Measurements from ENCODE around the gene RGR. TPM values are rescaled to one million over a fixed set of nuclear protein-coding genes. Genes with fewer than 3 reads are reported as not detected.

Gene RGR
- total RNA-seq, 4 donors from 2014 or later: 0.33 to 2.5 (median 1.4) TPM; not detected in 1

- peaks cover 0 to 8% (median 2%) of the 10 kb centered on the region in 4 donors for H3K4me1 ChIP-seq
- TF ChIP-seq POLR2AphosphoS5 (IDR thresholded peaks at IDR 0.05) (no peak), EP300 (IDR thresholded peaks at IDR 0.05) (no peak), CTCF (IDR thresholded peaks at IDR 0.05) (no peak), POLR2A (IDR thresholded peaks at IDR 0.05; ENCODE audit: low read depth) (no peak)
- no peak overlapping the region for H3K4me3 ChIP-seq
- no peak for DNase-seq (ENCODE audit: extremely low spot score)
- H3K27ac ChIP-seq (replicated peaks in 1 of 4): no peak overlapping the region
- WGBS: 76% methylated on average over 12 of the region's 15 CpGs
- intact Hi-C loops (cut with DNase I): no loop called here
- H3K36me3 ChIP-seq: no peaks in the 10 kb centered on the region
- no peaks in the 10 kb centered on the region for H3K9me3 ChIP-seq
- H3K27me3 ChIP-seq: peaks cover 0 to 48% (median 2%) of the 10 kb centered on the region in 4 donors
Observed at GRCh38 chr10:84257343-84258020, 12.6 kb downstream of the RGR start.

DNA sequence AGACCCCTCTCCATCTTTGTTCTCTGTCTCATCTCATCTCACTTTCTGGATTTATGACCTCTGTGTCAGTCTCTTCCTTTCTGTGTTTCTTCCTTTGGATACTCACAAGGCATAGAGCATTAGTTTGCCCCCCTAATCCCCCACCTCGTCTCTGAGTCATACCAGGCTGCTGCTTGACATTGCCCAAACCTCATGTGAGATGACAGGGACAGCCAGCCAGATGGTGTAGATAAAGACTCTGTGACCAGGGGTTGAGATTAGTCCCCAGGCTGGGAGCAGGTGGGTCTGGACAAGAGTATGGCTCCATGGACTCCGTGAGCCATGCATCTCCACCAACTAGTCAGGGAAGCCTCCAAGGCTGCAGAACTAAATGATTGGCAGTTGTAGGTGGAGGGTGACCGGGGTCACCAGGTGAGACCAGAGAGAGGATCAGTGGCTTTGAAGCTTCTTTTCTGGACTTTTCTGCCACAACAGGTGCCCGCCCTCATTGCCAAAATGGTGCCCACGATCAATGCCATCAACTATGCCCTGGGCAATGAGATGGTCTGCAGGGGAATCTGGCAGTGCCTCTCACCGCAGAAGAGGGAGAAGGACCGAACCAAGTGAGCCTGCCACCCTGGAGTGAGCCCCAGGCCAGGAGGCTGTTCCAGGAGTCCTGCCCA is 13.3 kb downstream of the RGR start:
- whole genome bisulfite sequencing: 80% methylated on average over 7 of the region's 7 CpGs
- DNase-seq (ENCODE audit: extremely low spot score): no peak
- Histone ChIP-seq H3K36me3 (no peaks in the 10 kb centered on the region), H3K4me3 (no peak overlapping the region), H3K27me3 (peaks cover 0 to 48% (median 2%) of the 10 kb centered on the region in 4 donors), H3K9me3 (no peaks in the 10 kb centered on the region), H3K27ac (replicated peaks in 1 of 4) (no peak overlapping the region), H3K4me1 (peaks cover 0 to 8% (median 2%) of the 10 kb centered on the region in 4 donors)
- intact Hi-C loops (cut with DNase I): no loop called here
- TF ChIP-seq POLR2AphosphoS5 (IDR thresholded peaks at IDR 0.05): no peak
- TF ChIP-seq EP300 (IDR thresholded peaks at IDR 0.05): no peak
- no peak for TF ChIP-seq POLR2A (IDR thresholded peaks at IDR 0.05; ENCODE audit: low read depth)
- TF ChIP-seq CTCF (IDR thresholded peaks at IDR 0.05): no peak

- no peak overlapping the region for H3K27ac ChIP-seq (replicated peaks in 1 of 4)
- WGBS: 82% methylated on average over 5 of the region's 7 CpGs
- no peak for DNase-seq (ENCODE audit: extremely low spot score)
- intact Hi-C loops (cut with DNase I): loop anchor here (5.0 kb wide), 1 partner anchor 116 kb away; no protein-coding TSS in a partner anchor
- no peaks in the 10 kb centered on the region for H3K9me3 ChIP-seq
- H3K4me1 ChIP-seq: peaks cover 0 to 12% (median 7%) of the 10 kb centered on the region in 4 donors
- H3K27me3 ChIP-seq: peaks cover 0 to 71% (median 2%) of the 10 kb centered on the region in 4 donors
- H3K4me3 ChIP-seq: no peak overlapping the region
- H3K36me3 ChIP-seq: no peaks in the 10 kb centered on the region
- TF ChIP-seq POLR2A (IDR thresholded peaks at IDR 0.05; ENCODE audit: low read depth) (no peak), CTCF (IDR thresholded peaks at IDR 0.05) (no peak), EP300 (IDR thresholded peaks at IDR 0.05) (no peak), POLR2AphosphoS5 (IDR thresholded peaks at IDR 0.05) (no peak)
Observed at GRCh38 chr10:84261236-84261915, 16.5 kb downstream of the RGR start.

DNA sequence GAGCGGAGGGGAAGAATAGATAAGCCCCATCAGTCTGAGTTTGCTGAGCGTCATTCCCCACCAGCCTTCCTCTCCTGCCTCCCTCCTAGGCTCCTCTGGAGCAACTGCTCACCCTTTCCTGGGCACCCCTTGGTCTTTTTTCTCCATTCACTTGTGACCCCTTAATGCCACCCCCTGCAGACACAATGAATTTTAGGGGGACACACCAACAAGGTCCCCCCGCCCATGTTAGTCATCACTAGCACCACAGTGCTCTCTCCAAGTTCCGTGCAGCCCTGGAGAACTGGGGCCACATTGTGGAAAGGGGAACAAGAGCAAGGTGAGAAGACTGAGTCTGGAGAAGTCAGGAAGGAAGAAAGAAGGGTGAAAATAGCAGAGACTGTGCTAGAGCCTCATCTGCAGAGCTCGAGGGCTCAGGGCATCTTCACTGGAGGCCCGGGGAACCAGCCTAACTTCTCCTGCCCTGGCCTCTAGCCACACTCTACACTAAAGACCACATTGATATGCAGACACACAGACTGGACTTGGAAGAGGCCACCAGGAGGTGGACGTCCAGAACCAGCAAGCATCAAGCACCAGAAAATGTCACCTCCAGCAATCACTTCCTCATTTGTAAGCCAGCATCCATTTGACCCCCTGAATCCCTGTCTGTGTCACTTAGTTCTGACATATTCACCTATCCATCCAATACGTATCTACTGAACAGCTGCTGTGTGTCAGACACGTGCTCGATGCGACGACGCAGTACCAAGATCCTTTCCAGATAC is 17.5 kb downstream of the RGR start:
- Histone ChIP-seq H3K4me3 (no peak overlapping the region), H3K27ac (replicated peaks in 1 of 4) (no peak overlapping the region), H3K36me3 (no peaks in the 10 kb centered on the region), H3K27me3 (peaks cover 0 to 64% (median 2%) of the 10 kb centered on the region in 4 donors), H3K9me3 (no peaks in the 10 kb centered on the region), H3K4me1 (peaks cover 0 to 5% (median 4%) of the 10 kb centered on the region in 4 donors)
- no peak for DNase-seq (ENCODE audit: extremely low spot score)
- intact Hi-C loops (cut with DNase I): loop anchor here (5.0 kb wide), 1 partner anchor 115 kb away; no protein-coding TSS in a partner anchor
- WGBS: 59% methylated on average over 13 of the region's 13 CpGs
- TF ChIP-seq POLR2AphosphoS5 (IDR thresholded peaks at IDR 0.05) (no peak), POLR2A (IDR thresholded peaks at IDR 0.05; ENCODE audit: low read depth) (no peak), EP300 (IDR thresholded peaks at IDR 0.05) (no peak), CTCF (IDR thresholded peaks at IDR 0.05) (no peak)

All from esophagus muscularis mucosa (tissue), 4 donors.